HCT116 (cell line): ENCODE measurements around the gene TMEM208.

Experiments used
- CEBPB ChIP-seq: IDR thresholded peaks from 2 replicates; pipeline ENCODE4 v1.6.1; 2012; ENCODE audit warnings: low read depth
- ELF1 ChIP-seq: IDR thresholded peaks from 2 replicates; pipeline ENCODE4 v1.6.1; 2012; ENCODE audit warnings: low read depth, borderline replicate concordance
- EZH2 ChIP-seq: fragments of 200-600 bp; sonication (generic); IDR thresholded peaks from 2 replicates; pipeline ENCODE4 v1.6.1; 2017; ENCODE audit warnings: antibody characterized with exemption, mixed run types
- FOSL1 ChIP-seq: IDR thresholded peaks from 2 replicates; pipeline ENCODE4 v1.6.1; 2012; ENCODE audit warnings: low read depth
- POLR2A ChIP-seq: IDR thresholded peaks from 2 replicates; pipeline ENCODE4 v1.7.0; 2011; ENCODE audit warnings: borderline replicate concordance; ENCODE audit not compliant: insufficient read depth, insufficient read length; ENCODE audit errors: extremely low read depth
- POLR2AphosphoS5 ChIP-seq: IDR thresholded peaks from 2 replicates; pipeline ENCODE4 v1.6.1; 2011; ENCODE audit warnings: mild to moderate bottlenecking, low read depth, low read length, moderate library complexity
- RAD21 ChIP-seq: IDR thresholded peaks from 2 replicates; pipeline ENCODE4 v1.6.1; 2012; ENCODE audit warnings: low read depth, mild to moderate bottlenecking
- SIN3A ChIP-seq: IDR thresholded peaks from 2 replicates; pipeline ENCODE4 v1.6.1; 2012; ENCODE audit warnings: low read depth
- YY1 ChIP-seq: IDR thresholded peaks from 2 replicates; pipeline ENCODE4 v1.6.1; 2011; ENCODE audit warnings: low read length, low read depth, moderate library complexity, mild to moderate bottlenecking; ENCODE audit not compliant: insufficient replicate concordance; ENCODE audit errors: extremely low read depth
- TF ChIP-seq, protein P1 (sequence below), 3 experiments: fragments of 200-600 bp in 1 of 3; sonication (generic) in 1 of 3; IDR thresholded peaks in 2 of 3; conservative IDR thresholded peaks in 1 of 3; 2 replicates each; pipeline ENCODE4 v1.5.1; 2012 to 2017; ENCODE audit warnings: low read depth in 2 of 3, low read length in 2 of 3, antibody characterized with exemption in 1 of 3, borderline replicate concordance in 1 of 3, control low read depth in 1 of 3, mild to moderate bottlenecking in 1 of 3, mixed read lengths in 1 of 3, mixed run types in 1 of 3, moderate library complexity in 1 of 3; ENCODE audit not compliant: insufficient read depth in 1 of 3
- TF ChIP-seq, protein P2 (sequence below): IDR thresholded peaks from 2 replicates; pipeline ENCODE4 v1.6.1; 2012

DNA sequence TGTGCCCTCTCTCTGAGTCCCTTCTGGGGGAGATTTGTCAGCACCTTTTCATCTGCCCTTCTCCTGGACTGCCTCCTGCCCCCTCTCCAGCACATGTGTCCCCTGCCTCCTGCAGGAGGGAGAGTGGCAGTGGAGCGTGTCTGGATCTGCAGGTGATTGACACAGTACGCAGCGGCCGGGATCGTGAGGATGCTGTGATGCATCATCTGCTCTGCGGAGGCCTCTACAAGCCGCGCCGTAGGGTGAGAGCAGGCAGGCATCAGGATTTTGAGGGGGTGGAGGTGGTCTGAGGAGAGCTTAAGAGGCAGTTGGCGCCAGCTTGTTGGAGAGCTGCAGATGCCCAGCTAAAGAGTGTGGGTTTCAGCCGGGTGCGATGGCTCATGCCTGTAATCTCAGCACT, 32.8 kb downstream of the TMEM208 start:
- TF ChIP-seq ELF1 (no peak), EZH2 (no peak), RAD21 (no peak), SIN3A (no peak), FOSL1 (no peak), POLR2A (no peak), CEBPB (no peak), YY1 (no peak), POLR2AphosphoS5 (no peak)
- TF ChIP-seq, protein P1, sequence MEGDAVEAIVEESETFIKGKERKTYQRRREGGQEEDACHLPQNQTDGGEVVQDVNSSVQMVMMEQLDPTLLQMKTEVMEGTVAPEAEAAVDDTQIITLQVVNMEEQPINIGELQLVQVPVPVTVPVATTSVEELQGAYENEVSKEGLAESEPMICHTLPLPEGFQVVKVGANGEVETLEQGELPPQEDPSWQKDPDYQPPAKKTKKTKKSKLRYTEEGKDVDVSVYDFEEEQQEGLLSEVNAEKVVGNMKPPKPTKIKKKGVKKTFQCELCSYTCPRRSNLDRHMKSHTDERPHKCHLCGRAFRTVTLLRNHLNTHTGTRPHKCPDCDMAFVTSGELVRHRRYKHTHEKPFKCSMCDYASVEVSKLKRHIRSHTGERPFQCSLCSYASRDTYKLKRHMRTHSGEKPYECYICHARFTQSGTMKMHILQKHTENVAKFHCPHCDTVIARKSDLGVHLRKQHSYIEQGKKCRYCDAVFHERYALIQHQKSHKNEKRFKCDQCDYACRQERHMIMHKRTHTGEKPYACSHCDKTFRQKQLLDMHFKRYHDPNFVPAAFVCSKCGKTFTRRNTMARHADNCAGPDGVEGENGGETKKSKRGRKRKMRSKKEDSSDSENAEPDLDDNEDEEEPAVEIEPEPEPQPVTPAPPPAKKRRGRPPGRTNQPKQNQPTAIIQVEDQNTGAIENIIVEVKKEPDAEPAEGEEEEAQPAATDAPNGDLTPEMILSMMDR (IDR thresholded peaks at IDR 0.05 in 2 of 3, conservative IDR thresholded peaks at IDR 0.05 in 1 of 3; ENCODE audit: borderline replicate concordance in 1 of 3, insufficient read depth in 1 of 3, low read depth in 2 of 3, low read length in 2 of 3), result no peak
- TF ChIP-seq, protein P2, sequence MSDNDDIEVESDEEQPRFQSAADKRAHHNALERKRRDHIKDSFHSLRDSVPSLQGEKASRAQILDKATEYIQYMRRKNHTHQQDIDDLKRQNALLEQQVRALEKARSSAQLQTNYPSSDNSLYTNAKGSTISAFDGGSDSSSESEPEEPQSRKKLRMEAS, result no peak
